HS-27A (cell line): Measurements from ENCODE around the gene HFM1.

ENCODE experiments used
- DNase-seq: peaks from one replicate; pipeline ENCODE4 v3.0.0-alpha.2; 2012; ENCODE audit warnings: low read depth, missing footprints

The HFM1 gene

GRCh38 chr1:91245435-91245834 lies 159.2 kb downstream of the HFM1 start:
- DNase-seq: no peak

- DNase-seq: no peak
Observed at GRCh38 chr1:91244737-91245136, 159.9 kb downstream of the HFM1 start.

- no peak for DNase-seq
Observed at GRCh38 chr1:91243171-91243570, 161.5 kb downstream of the HFM1 start.

GRCh38 chr1:91234181-91234580 lies 170.5 kb downstream of the HFM1 start:
- DNase-seq: no peak

- DNase-seq: no peak
Observed at GRCh38 chr1:91226741-91227140, 177.9 kb downstream of the HFM1 start.

GRCh38 chr1:91224878-91225277 lies 179.8 kb downstream of the HFM1 start:
- DNase-seq: no peak

GRCh38 chr1:91221017-91221416 lies 183.6 kb downstream of the HFM1 start:
- no peak for DNase-seq

- no peak for DNase-seq
Observed at GRCh38 chr1:91217911-91218310, 186.7 kb downstream of the HFM1 start.
